ENCODE results near the gene CYTH3. TPM values are rescaled to one million over a fixed set of nuclear protein-coding genes. Genes with fewer than 3 reads are reported as not detected.

The CYTH3 gene
- total and polyA plus RNA-seq, 2 of the 13 experiments (the other 11 are each of a cell fraction or from before 2014, with no cell fraction given), result 3.1 to 3.8 TPM

- TF ChIP-seq ZBTB34 (CRISPR knock-in tag; IDR thresholded peaks at IDR 0.05) (no peak), TP53 (CRISPR knock-in tag; conservative IDR thresholded peaks at IDR 0.05) (no peak), ZNF451 (CRISPR knock-in tag; IDR thresholded peaks at IDR 0.05) (no peak), AHR (CRISPR knock-in tag; IDR thresholded peaks at IDR 0.05) (no peak), HNRNPLL (IDR thresholded peaks at IDR 0.05; ENCODE audit: low read depth, low read length, poor library complexity, severe bottlenecking) (no peak), ZNF597 (CRISPR knock-in tag; IDR thresholded peaks at IDR 0.05) (no peak), TFAP4 (IDR thresholded peaks at IDR 0.05; ENCODE audit: borderline replicate concordance, low read depth) (no peak), HBP1 (CRISPR knock-in tag; IDR thresholded peaks at IDR 0.05; ENCODE audit: low read depth) (no peak), ZNF784 (CRISPR knock-in tag; IDR thresholded peaks at IDR 0.05; ENCODE audit: borderline replicate concordance) (no peak), JDP2 (CRISPR knock-in tag; IDR thresholded peaks at IDR 0.05; ENCODE audit: borderline replicate concordance) (no peak), ARID4A (CRISPR knock-in tag; IDR thresholded peaks at IDR 0.05; ENCODE audit: borderline replicate concordance) (no peak), HNF4A (CRISPR knock-in tag; IDR thresholded peaks at IDR 0.05) (no peak), ZNF138 (CRISPR knock-in tag; IDR thresholded peaks at IDR 0.05; ENCODE audit: low read depth) (no peak), ZNF720 (CRISPR knock-in tag; IDR thresholded peaks at IDR 0.05) (no peak), ZBTB46 (CRISPR knock-in tag; IDR thresholded peaks at IDR 0.05; ENCODE audit: borderline replicate concordance) (no peak)
These were observed 34.0 kb downstream of the CYTH3 start (continued) for GRCh38 chr7:6238309-6238925.
